Upper lobe of left lung (tissue), 4 donors: Measurements from ENCODE around the gene SGMS1.

Experiments used
- CTCF ChIP-seq, 6 experiments: fragments of 450-650 bp in 4 of 6; fragments of 200-600 bp in 2 of 6; sonication (generic) in 2 of 6; IDR thresholded peaks; one replicate each; pipeline ENCODE4 v1.5.1; 2016 to 2019; ENCODE audit warnings: antibody characterized with exemption in 6 of 6
- POLR2A ChIP-seq, 4 donors: fragments of 450-650 bp; IDR thresholded peaks; one replicate each; pipeline ENCODE4 v1.5.1; 2016 to 2017; ENCODE audit warnings: antibody characterized with exemption in 4 of 4, mild to moderate bottlenecking in 2 of 4
- POLR2AphosphoS5 ChIP-seq, 2 donors: sonication (generic); formaldehyde crosslinking; IDR thresholded peaks; one replicate each; pipeline ENCODE4 v1.5.1; 2017; ENCODE audit warnings: antibody characterized with exemption in 2 of 2

- TF ChIP-seq CTCF (IDR thresholded peaks at IDR 0.05) (no peak), POLR2A (IDR thresholded peaks at IDR 0.05) (no peak), POLR2AphosphoS5 (IDR thresholded peaks at IDR 0.05) (no peak)
These were observed 341.7 kb downstream of the SGMS1 start for GRCh38 chr10:50281967-50282522.
